CD4-positive, alpha-beta T cell treated with Interleukin-6 for 4 hours (primary cell): ENCODE results near the gene OTUD7B.
"Not testable (repeated sequence)": the region's sequence is repeated elsewhere in the genome, so short reads cannot be mapped to it uniquely, and the experiment has no call there.

Experiments used
- DNase-seq: peaks from one replicate; pipeline ENCODE4 v3.0.0-alpha.2; 2020; ENCODE audit warnings: mixed read lengths

The OTUD7B gene

GRCh38 chr1:149942885-149943284, 67.6 kb downstream of the OTUD7B start:
- DNase-seq = no peak

GRCh38 chr1:149942207-149942606, 68.3 kb downstream of the OTUD7B start:
- no peak for DNase-seq

GRCh38 chr1:149940427-149940826, 70.1 kb downstream of the OTUD7B start:
- DNase-seq = no peak

GRCh38 chr1:149938668-149939003, 71.9 kb downstream of the OTUD7B start:
- not testable (repeated sequence) for DNase-seq

- DNase-seq = no peak
These were observed 72.8 kb downstream of the OTUD7B start for GRCh38 chr1:149937759-149938158.

GRCh38 chr1:149936992-149937705, 73.4 kb downstream of the OTUD7B start:
- DNase-seq = no peak

- DNase-seq = no peak
These were observed 74.1 kb downstream of the OTUD7B start, which contains the start of gene MTMR11 for GRCh38 chr1:149936170-149936991. Gene MTMR11 (minus strand): TSS chr1:149936879. CDS start chr1:149936647, 232 bp downstream.

GRCh38 chr1:149934356-149934755, 76.2 kb downstream of the OTUD7B start:
- no peak for DNase-seq

- no peak for DNase-seq
These were observed 77.3 kb downstream of the OTUD7B start for GRCh38 chr1:149933208-149933607.

GRCh38 chr1:149932474-149932873, 78.1 kb downstream of the OTUD7B start:
- DNase-seq = no peak

- DNase-seq = no peak
These were observed 79.2 kb downstream of the OTUD7B start for GRCh38 chr1:149931212-149931790.

- DNase-seq = no peak
These were observed 80.7 kb downstream of the OTUD7B start for GRCh38 chr1:149929856-149930255.

- DNase-seq = no peak
These were observed 82.2 kb downstream of the OTUD7B start for GRCh38 chr1:149928401-149928724.

- DNase-seq = peak; percentile 97
These were observed 82.7 kb downstream of the OTUD7B start, which contains the start of gene SF3B4 for GRCh38 chr1:149927563-149928400. Gene SF3B4 (minus strand): TSS chr1:149927803. CDS start chr1:149927759, 44 bp downstream.

- DNase-seq = no peak
These were observed 83.4 kb downstream of the OTUD7B start for GRCh38 chr1:149927056-149927562.

GRCh38 chr1:149926296-149926695, 84.2 kb downstream of the OTUD7B start:
- no peak for DNase-seq

GRCh38 chr1:149925751-149926150, 84.8 kb downstream of the OTUD7B start:
- DNase-seq = no peak

GRCh38 chr1:149925345-149925744, 85.2 kb downstream of the OTUD7B start:
- no peak for DNase-seq

- DNase-seq = no peak
These were observed 86.9 kb downstream of the OTUD7B start for GRCh38 chr1:149923626-149924025.

- peak; percentile 74 for DNase-seq
These were observed 92.9 kb downstream of the OTUD7B start, which contains the start of gene SV2A for GRCh38 chr1:149917571-149918144. Gene SV2A (minus strand): TSS chr1:149917844. CDS start chr1:149913840, 4,004 bp downstream.

GRCh38 chr1:149916898-149917252, 93.7 kb downstream of the OTUD7B start:
- DNase-seq = no peak

- DNase-seq = no peak
These were observed 94.2 kb downstream of the OTUD7B start for GRCh38 chr1:149916193-149916897.
